K562 (cell line): ENCODE results near the gene DBH. TPM values are rescaled to one million over a fixed set of nuclear protein-coding genes. Genes with fewer than 3 reads are reported as not detected.

Source experiments
- ARHGAP35 ChIP-seq: fragments of 450-650 bp; IDR thresholded peaks from 2 replicates; pipeline ENCODE4 v1.6.1; 2018; ENCODE audit not compliant: partially characterized antibody
- CBX2 ChIP-seq: fragments of 200-600 bp; sonication (generic); IDR thresholded peaks from one replicate; pipeline ENCODE4 v1.6.1; 2012; ENCODE audit warnings: mild to moderate bottlenecking, low read length, inconsistent platforms; ENCODE audit not compliant: insufficient read depth, poor library complexity, severe bottlenecking
- EWSR1 ChIP-seq: fragments of 450-650 bp; IDR thresholded peaks from 2 replicates; pipeline ENCODE4 v1.6.1; 2018; ENCODE audit warnings: borderline replicate concordance, mild to moderate bottlenecking, low read depth, moderate library complexity; ENCODE audit not compliant: partially characterized antibody
- MTA3 ChIP-seq: fragments of 450-650 bp; formaldehyde crosslinking; IDR thresholded peaks from 2 replicates; pipeline ENCODE4 v1.6.1; 2017; ENCODE audit warnings: mild to moderate bottlenecking, borderline replicate concordance
- TAF15 ChIP-seq: fragments of 200-400 bp; formaldehyde crosslinking; IDR thresholded peaks from 2 replicates; pipeline ENCODE4 v1.6.1; 2017; ENCODE audit warnings: mild to moderate bottlenecking, low read depth, low read length, moderate library complexity
- TAF7 ChIP-seq: fragments of 450-650 bp; IDR thresholded peaks from 2 replicates; pipeline ENCODE4 v1.6.1; 2016; ENCODE audit warnings: missing genetic modification characterization, missing compliant biosample characterization
- ZKSCAN8 ChIP-seq: fragments of 200-800 bp; sonication (Bioruptor generic); IDR thresholded peaks from 2 replicates; pipeline ENCODE4 v1.6.1; 2016; ENCODE audit warnings: missing genetic modification characterization, missing compliant biosample characterization
- polyA plus RNA-seq, 8 experiments: library from polyadenylated mRNA; depleted of rRNA in 4 of 8; stranded (reverse) in 5 of 8; unstranded in 3 of 8; fragments of >200 nt; fragmentation: Nextera tagmentation in 2 of 8; fragmentation: Illumina TruSeq in 1 of 8; extraction: Ambion mirVana in 2 of 8; extraction: Trizol in 1 of 8; gene quantifications; 2 replicates each; pipeline versions ENCODE4 v1.2.1 to v1.2.3, GENCODE V29; 2011 to 2014; ENCODE audit warnings: inconsistent platforms in 1 of 8, missing spikeins in 1 of 8
- total RNA-seq, 7 experiments: library from RNA; depleted of rRNA in 6 of 7; stranded (reverse); fragments of >200 nt in 6 of 7; fragmentation: Illumina TruSeq in 2 of 7; extraction: Trizol in 2 of 7; gene quantifications; 2 replicates each; pipeline versions ENCODE4 v1.2.1 to v1.2.3, GENCODE V29; 2011 to 2021; ENCODE audit warnings: low replicate concordance in 1 of 7
- TF ChIP-seq, protein P1 (sequence below): sonication (generic); formaldehyde crosslinking; IDR thresholded peaks from 2 replicates; pipeline ENCODE4 v1.8.0; 2023; ENCODE audit warnings: missing genetic modification reagents, mild to moderate bottlenecking, borderline replicate concordance
- TF ChIP-seq, protein P2 (sequence below): IDR thresholded peaks from 3 replicates; pipeline ENCODE4 v1.6.1; 2011; ENCODE audit warnings: borderline replicate concordance, mild to moderate bottlenecking; ENCODE audit not compliant: insufficient read length, insufficient read depth
- TF ChIP-seq, protein P3 (sequence below): sonication (generic); formaldehyde crosslinking; IDR thresholded peaks from 2 replicates; pipeline ENCODE4 v1.8.1; 2023; ENCODE audit warnings: mild to moderate bottlenecking, missing genetic modification reagents
- TF ChIP-seq, protein P4 (sequence below): IDR thresholded peaks from 3 replicates; pipeline ENCODE4 v1.6.1; 2011; ENCODE audit warnings: borderline replicate concordance, mild to moderate bottlenecking, moderate library complexity; ENCODE audit not compliant: insufficient read length; ENCODE audit errors: extremely low read depth
- TF ChIP-seq, protein P5 (sequence below): fragments of 450-650 bp; conservative IDR thresholded peaks from 2 replicates; pipeline ENCODE4 v1.6.1; 2016; ENCODE audit warnings: missing genetic modification characterization, low read depth, mild to moderate bottlenecking, control low read depth, missing compliant biosample characterization

The DBH gene
- total and polyA plus RNA-seq, 9 of the 15 experiments (the other 6 are each of a cell fraction or from before 2014, with no cell fraction given): not detected

DNA sequence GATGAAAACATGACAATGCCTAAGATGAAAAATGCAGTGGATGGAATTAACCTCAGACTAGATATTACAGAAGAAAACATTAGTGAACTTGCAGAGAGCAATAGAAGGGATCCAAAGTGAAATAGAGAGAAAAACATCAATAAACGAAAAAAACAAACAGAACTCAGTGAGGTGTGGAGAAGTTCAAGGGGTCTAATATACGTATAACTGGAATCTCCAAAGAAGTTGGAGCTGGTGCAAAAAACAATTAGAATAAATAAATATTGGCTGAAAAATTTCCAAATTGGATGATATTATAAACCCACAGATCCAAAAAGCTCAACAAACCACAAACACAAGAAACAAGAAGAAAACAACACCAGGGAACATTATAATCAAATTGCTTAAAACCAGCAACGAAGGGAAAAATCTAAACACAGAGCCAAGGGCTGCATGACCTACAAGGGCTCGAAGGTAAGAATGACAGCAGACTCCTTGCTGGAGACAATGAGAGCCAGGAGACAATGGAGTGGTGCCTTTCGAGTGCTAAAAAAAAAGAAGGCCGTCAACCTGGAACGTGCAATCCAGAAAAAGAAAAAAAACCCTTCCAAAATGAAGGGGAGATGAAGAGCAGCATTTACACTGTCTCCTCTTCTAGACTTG is 38.7 kb upstream of the DBH start (continued):
- TF ChIP-seq, protein P1, sequence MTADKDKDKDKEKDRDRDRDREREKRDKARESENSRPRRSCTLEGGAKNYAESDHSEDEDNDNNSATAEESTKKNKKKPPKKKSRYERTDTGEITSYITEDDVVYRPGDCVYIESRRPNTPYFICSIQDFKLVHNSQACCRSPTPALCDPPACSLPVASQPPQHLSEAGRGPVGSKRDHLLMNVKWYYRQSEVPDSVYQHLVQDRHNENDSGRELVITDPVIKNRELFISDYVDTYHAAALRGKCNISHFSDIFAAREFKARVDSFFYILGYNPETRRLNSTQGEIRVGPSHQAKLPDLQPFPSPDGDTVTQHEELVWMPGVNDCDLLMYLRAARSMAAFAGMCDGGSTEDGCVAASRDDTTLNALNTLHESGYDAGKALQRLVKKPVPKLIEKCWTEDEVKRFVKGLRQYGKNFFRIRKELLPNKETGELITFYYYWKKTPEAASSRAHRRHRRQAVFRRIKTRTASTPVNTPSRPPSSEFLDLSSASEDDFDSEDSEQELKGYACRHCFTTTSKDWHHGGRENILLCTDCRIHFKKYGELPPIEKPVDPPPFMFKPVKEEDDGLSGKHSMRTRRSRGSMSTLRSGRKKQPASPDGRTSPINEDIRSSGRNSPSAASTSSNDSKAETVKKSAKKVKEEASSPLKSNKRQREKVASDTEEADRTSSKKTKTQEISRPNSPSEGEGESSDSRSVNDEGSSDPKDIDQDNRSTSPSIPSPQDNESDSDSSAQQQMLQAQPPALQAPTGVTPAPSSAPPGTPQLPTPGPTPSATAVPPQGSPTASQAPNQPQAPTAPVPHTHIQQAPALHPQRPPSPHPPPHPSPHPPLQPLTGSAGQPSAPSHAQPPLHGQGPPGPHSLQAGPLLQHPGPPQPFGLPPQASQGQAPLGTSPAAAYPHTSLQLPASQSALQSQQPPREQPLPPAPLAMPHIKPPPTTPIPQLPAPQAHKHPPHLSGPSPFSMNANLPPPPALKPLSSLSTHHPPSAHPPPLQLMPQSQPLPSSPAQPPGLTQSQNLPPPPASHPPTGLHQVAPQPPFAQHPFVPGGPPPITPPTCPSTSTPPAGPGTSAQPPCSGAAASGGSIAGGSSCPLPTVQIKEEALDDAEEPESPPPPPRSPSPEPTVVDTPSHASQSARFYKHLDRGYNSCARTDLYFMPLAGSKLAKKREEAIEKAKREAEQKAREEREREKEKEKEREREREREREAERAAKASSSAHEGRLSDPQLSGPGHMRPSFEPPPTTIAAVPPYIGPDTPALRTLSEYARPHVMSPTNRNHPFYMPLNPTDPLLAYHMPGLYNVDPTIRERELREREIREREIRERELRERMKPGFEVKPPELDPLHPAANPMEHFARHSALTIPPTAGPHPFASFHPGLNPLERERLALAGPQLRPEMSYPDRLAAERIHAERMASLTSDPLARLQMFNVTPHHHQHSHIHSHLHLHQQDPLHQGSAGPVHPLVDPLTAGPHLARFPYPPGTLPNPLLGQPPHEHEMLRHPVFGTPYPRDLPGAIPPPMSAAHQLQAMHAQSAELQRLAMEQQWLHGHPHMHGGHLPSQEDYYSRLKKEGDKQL (CRISPR knock-in tag): no peak
- no peak for TF ChIP-seq TAF7
- TF ChIP-seq, protein P2, sequence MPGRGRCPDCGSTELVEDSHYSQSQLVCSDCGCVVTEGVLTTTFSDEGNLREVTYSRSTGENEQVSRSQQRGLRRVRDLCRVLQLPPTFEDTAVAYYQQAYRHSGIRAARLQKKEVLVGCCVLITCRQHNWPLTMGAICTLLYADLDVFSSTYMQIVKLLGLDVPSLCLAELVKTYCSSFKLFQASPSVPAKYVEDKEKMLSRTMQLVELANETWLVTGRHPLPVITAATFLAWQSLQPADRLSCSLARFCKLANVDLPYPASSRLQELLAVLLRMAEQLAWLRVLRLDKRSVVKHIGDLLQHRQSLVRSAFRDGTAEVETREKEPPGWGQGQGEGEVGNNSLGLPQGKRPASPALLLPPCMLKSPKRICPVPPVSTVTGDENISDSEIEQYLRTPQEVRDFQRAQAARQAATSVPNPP: no peak
- TF ChIP-seq ARHGAP35: no peak
- no peak for TF ChIP-seq ZKSCAN8 (CRISPR knock-in tag)
- no peak for TF ChIP-seq TAF15
- TF ChIP-seq, protein P3, sequence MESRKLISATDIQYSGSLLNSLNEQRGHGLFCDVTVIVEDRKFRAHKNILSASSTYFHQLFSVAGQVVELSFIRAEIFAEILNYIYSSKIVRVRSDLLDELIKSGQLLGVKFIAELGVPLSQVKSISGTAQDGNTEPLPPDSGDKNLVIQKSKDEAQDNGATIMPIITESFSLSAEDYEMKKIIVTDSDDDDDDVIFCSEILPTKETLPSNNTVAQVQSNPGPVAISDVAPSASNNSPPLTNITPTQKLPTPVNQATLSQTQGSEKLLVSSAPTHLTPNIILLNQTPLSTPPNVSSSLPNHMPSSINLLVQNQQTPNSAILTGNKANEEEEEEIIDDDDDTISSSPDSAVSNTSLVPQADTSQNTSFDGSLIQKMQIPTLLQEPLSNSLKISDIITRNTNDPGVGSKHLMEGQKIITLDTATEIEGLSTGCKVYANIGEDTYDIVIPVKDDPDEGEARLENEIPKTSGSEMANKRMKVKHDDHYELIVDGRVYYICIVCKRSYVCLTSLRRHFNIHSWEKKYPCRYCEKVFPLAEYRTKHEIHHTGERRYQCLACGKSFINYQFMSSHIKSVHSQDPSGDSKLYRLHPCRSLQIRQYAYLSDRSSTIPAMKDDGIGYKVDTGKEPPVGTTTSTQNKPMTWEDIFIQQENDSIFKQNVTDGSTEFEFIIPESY (CRISPR knock-in tag): no peak
- 0 out of 2 replicates have a peak, but pooled peaks have one; percentile 30 for TF ChIP-seq MTA3
- TF ChIP-seq CBX2: no peak
- TF ChIP-seq, protein P4, sequence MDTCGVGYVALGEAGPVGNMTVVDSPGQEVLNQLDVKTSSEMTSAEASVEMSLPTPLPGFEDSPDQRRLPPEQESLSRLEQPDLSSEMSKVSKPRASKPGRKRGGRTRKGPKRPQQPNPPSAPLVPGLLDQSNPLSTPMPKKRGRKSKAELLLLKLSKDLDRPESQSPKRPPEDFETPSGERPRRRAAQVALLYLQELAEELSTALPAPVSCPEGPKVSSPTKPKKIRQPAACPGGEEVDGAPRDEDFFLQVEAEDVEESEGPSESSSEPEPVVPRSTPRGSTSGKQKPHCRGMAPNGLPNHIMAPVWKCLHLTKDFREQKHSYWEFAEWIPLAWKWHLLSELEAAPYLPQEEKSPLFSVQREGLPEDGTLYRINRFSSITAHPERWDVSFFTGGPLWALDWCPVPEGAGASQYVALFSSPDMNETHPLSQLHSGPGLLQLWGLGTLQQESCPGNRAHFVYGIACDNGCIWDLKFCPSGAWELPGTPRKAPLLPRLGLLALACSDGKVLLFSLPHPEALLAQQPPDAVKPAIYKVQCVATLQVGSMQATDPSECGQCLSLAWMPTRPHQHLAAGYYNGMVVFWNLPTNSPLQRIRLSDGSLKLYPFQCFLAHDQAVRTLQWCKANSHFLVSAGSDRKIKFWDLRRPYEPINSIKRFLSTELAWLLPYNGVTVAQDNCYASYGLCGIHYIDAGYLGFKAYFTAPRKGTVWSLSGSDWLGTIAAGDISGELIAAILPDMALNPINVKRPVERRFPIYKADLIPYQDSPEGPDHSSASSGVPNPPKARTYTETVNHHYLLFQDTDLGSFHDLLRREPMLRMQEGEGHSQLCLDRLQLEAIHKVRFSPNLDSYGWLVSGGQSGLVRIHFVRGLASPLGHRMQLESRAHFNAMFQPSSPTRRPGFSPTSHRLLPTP: no peak
- TF ChIP-seq, protein P5, sequence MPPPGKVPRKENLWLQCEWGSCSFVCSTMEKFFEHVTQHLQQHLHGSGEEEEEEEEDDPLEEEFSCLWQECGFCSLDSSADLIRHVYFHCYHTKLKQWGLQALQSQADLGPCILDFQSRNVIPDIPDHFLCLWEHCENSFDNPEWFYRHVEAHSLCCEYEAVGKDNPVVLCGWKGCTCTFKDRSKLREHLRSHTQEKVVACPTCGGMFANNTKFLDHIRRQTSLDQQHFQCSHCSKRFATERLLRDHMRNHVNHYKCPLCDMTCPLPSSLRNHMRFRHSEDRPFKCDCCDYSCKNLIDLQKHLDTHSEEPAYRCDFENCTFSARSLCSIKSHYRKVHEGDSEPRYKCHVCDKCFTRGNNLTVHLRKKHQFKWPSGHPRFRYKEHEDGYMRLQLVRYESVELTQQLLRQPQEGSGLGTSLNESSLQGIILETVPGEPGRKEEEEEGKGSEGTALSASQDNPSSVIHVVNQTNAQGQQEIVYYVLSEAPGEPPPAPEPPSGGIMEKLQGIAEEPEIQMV (tag): no peak
- no peak for TF ChIP-seq EWSR1
